ENCODE results near the gene COMMD1.
"Not testable (repeated sequence)": the region's sequence is repeated elsewhere in the genome, so short reads cannot be mapped to it uniquely, and the experiment has no call there.

COMMD1 gene

GRCh38 chr2:61924895-61925663, 19.6 kb downstream of the COMMD1 start:
- no peak for DNase-seq

DNA sequence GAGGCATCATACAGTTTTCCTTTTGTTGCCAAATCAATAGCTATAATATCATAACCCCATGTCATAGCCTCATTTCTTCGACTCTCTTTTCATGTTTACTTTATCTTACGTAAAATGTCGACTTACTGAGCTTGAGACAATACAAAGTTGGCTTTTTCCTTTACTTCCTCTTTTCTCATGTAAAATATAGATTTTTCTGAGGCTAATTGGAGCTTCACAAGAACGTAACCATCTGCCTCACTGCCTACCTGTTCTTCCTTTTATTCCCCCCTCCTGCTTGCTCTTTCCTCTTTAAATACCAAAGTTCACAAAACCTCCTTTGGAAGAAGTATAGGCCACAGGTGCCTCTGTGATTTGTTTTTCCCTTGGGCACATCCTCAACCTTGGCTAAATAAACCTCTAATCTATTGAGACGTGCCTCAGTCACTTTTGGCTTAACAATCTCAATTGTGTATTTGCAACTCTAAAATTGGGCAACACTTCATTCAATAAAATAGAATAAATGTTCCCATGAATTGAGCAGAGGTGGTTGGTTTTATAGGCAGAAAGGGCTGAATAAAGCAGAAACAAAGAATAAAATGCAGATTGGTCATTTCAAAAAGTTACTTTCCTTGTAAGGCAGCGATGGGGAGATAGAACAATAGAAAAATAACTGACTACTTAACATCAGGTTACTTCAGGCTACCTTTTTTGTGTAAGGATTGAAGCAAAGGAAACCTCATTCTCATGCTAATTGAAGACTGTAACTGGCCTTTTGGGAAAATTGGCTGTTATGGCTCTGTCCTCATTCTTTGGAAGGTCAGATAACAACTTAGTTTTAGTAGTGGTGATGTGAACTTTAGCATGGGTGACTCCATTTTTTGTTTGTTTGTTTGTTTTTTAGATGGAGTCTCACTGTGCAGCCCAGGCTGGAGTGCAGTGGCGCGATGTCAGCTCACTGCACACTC, 21.3 kb downstream of the COMMD1 start:
- no peak for DNase-seq

DNA sequence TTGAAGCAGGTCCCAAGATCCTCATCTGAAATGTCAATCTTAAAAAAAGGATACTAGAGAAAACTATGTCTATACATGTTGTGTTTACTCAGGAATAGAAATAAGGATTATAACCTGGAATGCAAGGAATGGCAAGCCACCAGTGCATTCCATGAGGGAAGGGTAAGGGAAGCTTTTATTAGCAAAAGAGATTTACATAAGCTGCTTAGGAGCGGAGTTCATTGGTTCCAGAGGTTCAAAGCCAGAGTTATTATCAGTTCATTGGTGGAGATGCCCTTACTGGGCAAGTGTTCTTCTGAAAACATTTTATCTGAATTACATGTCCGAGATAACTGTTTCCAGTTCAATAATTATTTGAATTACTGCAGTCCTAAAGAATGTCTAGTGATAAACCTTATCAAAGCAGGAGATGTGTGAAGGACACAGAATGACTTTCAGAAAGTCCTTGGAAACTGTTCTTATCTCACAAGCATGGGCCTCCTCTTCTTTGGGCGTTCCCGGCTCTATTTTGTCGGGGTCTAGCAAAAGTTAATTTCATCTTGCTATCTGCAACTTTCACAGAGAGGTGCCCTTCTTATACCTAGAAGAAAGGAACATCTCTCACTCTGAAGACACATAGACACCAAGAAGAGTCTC, 23.5 kb downstream of the COMMD1 start:
- no peak for DNase-seq

GRCh38 chr2:61937098-61937497, 31.6 kb downstream of the COMMD1 start:
- no peak for DNase-seq

- no peak for DNase-seq
These were observed 32.4 kb downstream of the COMMD1 start for GRCh38 chr2:61937886-61938285.

GRCh38 chr2:61938511-61938910, 33.0 kb downstream of the COMMD1 start:
- DNase-seq: no peak

DNA sequence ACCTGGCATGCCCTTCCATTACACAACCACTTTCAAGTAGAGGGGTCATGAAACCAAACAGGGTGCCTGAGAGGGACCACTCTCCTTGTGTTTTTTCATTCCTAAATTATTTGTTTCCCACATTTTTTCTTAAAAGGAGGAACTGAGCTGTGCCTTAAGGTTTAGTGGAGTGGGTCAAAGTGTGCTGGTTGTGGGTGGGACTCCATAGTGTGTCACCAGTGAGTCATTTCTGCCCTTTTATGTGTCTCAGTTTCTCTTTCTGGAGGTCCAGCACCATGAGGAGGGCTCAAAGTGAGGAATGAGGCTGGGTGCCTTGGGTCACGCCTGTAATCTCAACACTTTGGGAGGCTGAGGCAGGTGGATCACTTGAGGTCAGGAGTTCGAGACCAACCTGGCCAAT, 37.8 kb downstream of the COMMD1 start:
- DNase-seq: no peak

- no peak for DNase-seq
These were observed 41.2 kb downstream of the COMMD1 start for GRCh38 chr2:61946666-61947065.

DNA sequence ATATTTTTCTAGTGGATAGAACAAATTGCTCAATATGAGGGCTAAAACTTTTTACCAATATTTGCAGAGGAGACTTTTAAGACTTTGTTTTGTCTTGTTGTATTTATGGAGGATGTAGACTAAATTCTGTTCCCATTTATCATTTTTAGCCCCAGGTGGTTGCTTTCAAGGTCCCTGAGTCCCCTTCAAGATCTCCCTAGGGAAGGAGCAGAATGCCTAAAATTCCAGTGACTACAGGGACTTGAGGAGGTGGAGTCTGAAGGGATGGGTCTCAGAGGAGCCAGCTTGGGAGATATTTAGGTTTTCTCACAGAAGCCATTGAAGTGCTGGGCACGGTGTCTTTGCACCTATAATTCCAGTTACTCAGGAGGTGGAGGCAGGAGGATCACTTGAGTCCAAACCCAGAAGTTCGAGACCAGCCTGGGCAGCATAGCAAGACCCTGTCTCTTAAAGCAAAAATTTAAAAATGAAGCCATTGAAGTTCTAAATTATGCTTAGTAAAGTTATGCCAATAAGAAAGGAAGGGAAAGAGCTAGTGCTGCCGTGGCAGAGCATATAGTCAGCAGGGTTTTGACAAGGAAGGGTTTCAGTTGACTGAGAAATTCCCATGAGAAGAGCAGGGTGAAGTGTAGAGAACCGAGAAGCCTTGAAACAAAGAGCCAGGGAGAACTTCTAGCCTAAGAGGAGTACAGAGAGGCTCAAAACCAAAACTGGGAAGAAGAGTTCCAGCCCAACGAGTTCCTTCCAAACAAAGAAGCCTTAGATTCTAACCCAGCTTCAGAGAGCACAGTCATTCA, 43.4 kb downstream of the COMMD1 start:
- DNase-seq: no peak

GRCh38 chr2:61949458-61949713, 43.9 kb downstream of the COMMD1 start:
- DNase-seq: no peak

DNA sequence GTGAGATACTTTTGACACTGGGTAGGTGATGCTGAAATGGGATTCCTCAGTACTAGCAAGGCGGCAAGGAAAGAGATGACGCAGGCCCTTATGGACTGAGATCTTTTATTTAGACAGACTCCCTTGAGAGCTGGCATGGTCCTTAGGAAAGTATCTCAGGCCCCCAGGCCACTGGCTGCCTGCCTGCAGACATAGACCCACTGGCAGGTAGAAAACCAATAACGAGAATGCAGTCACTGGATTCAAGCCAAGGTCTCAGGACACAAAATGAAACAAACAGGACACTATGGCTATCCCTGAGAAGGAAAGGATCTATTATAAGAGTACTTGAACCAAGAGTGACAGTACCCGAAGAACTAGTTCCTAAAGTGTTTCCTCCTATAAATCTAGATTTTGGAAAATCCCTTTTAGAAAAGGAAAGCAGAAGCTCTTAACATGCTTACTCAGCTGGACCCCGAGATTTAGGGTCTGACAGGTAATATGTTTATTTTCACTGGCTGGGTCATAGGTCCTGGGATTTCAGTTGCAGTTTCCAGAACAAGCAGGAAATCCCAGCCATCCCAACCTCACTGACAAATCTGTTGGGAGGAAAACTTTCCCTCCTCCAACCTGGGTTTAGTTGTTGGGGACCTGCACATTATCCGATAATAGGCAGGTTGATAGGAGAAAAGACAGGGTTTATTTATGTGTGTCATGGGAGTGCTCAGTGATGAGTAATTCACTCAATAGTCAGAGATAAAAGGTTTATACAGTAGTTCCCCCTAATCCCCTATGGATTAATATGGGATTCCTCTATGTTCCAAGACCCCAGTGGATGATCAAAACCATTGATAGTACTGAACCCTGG, 44.5 kb downstream of the COMMD1 start:
- no peak for DNase-seq

DNA sequence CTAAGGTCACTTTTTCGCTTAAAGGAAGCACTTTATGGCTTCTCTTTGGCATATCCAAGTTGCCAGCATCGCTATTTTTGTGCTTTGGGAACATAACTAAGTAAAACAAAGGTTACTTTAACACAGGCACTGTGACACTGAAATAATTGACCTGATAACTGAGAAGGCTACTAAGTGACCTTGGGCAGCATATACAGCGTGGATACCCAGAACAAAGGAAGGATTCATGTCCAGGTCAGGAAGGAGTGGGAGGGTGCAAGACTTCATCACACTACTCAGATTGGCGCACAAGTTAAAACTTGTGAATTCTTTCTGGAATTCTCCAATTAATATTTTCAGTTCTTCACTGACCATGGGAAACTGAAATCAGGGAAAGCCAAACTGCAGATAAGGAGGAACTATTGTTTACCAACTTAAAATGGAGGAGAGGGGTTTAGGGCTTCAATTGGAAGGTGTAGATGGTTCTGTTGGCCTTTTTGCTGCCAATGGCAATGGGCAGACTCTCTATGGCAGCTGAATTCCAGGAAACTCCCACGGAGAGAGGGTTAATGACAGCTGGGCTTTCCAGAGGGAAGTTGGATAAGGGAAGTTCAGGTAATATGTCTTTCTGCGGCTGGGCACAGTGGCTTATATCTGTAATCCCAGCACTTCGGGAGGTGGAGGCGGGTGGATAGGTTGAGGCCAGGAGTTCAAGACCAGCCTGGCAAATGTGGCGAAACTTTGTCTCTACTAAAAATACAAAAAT, 45.3 kb downstream of the COMMD1 start:
- no peak for DNase-seq

DNA sequence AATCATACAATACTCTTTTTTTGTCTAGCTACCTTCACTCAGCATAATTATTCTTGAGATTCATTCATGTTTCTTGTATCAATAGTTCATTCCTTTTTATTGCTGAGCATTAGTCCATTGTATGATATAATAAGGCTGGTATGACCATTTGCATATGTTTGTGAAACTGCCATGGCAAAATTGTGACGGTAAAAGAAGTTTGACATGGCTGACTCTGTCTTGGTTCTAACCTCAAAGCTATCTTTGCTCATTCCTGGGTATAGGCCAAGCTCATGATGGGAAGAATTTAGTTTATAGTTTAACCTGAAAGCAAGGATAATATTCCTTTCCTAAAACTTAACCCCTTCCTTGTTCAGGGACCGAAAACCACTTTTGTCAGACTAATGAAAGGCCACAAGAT, 46.4 kb downstream of the COMMD1 start:
- no peak for DNase-seq

DNA sequence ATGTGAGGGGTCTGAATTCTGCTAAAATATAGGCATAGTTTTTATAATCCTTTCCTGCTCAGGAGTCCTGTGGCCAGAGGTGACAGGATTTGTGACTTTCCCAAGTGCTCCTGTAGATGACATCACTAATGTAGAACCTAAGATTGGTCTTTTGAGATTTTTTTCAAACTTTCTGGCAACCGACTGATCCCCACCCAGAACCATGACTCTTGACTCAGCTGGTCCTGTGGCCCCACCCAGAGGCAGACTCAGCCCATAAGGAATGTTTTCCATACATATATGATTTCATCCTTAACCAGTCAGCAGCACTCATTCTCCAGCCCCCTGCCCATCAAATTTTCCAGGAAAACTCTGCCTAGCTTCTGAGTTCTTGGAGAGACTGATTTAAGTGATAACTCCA, 46.8 kb downstream of the COMMD1 start:
- no peak for DNase-seq

GRCh38 chr2:61954856-61955255, 49.4 kb downstream of the COMMD1 start:
- DNase-seq: not testable (repeated sequence)

DNA sequence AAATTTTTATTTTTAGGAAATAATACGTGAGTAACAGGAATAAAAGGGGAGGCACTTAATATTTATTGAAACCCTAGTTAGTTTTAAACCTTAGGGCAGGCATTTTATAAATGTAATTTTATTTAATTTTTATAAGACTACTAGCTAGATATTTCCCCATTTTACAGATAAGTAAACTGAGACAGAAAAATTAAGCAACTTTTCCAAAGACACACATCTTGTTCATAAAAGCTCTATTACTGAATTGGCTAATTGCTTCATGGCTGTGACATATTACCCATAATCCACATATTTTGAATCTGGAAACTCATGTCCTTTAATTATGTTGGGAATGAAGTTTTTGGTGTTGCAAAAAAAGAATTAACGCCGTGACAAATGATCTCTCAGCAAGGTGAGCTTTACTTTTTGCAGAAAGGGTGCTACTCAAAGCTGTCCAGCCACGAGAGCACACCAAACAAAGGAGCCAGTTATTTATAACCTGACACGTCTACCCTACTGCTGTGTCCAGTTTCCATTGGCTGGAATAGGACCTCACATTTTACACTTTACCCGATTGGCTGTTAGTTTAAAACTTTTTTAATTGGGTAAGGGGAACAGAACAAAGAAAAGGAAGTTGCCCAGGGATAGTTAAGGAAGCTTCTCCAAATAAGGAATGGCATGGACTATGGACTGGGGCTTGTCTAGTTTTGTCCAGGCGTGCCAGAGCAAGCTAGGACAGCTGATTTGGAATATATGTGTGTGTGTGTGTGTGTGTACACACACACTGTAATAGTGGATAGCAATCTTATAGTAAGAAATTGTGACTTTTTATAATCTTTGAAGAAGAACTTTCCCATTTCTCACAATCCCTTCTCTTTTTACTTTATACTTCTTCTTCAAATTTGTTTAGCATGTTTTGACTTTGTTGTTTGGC, 54.2 kb downstream of the COMMD1 start:
- DNase-seq: no peak

GRCh38 chr2:61961231-61961901, 55.9 kb downstream of the COMMD1 start:
- DNase-seq: no peak

- DNase-seq: no peak
These were observed 56.9 kb downstream of the COMMD1 start for GRCh38 chr2:61962095-61962984.
